Thymus (tissue), 11 donors: ENCODE results near the gene UNC13B. TPM values are rescaled to one million over a fixed set of nuclear protein-coding genes. Genes with fewer than 3 reads are reported as not detected.

Source experiments
- DNase-seq, 9 donors: peaks; one replicate each; pipeline ENCODE4 v3.0.0-alpha.2; 2013; ENCODE audit warnings: low spot score in 9 of 9, low read depth in 6 of 9, missing footprints in 1 of 9
- H3K27ac ChIP-seq, 2 donors: one replicate each; pipeline ENCODE4 v1.5.1; 2013; ENCODE audit warnings: control low read depth in 1 of 2, low read depth in 1 of 2, low read length in 1 of 2, mild to moderate bottlenecking in 1 of 2, moderate library complexity in 1 of 2
- H3K27me3 ChIP-seq, 2 donors: one replicate each; pipeline ENCODE4 v1.5.1; 2013; ENCODE audit warnings: low read length in 1 of 2; ENCODE audit not compliant: control insufficient read depth in 2 of 2, insufficient read depth in 1 of 2
- H3K36me3 ChIP-seq, 2 donors: one replicate each; pipeline ENCODE4 v1.5.1; 2013; ENCODE audit warnings: low read length in 1 of 2, mild to moderate bottlenecking in 1 of 2, moderate library complexity in 1 of 2; ENCODE audit not compliant: control insufficient read depth in 2 of 2, insufficient read depth in 2 of 2
- H3K4me1 ChIP-seq, 2 donors: one replicate each; pipeline ENCODE4 v1.5.1; 2013; ENCODE audit warnings: low read length in 2 of 2; ENCODE audit not compliant: control insufficient read depth in 2 of 2, insufficient read depth in 2 of 2
- H3K4me3 ChIP-seq, 2 donors: one replicate each; pipeline ENCODE4 v1.5.1; 2013; ENCODE audit warnings: low read length in 2 of 2, control low read depth in 1 of 2, mild to moderate bottlenecking in 1 of 2
- H3K9me3 ChIP-seq, 2 donors: one replicate each; pipeline ENCODE4 v1.5.1; 2013; ENCODE audit warnings: low read length in 1 of 2, mild to moderate bottlenecking in 1 of 2; ENCODE audit not compliant: control insufficient read depth in 2 of 2, insufficient read depth in 1 of 2
- WGBS: extraction: QIAGEN DNeasy Blood & Tissue Kit; methylation state at CpG from one replicate; pipeline ENCODE4 v1.1.7; 2013; 5-methylcytosine and 5-hydroxymethylcytosine counted together
- polyA plus RNA-seq: library from polyadenylated mRNA; stranded (reverse); fragments of 200-250 nt; gene quantifications from one replicate; pipeline ENCODE4 v1.2.3, GENCODE V29; 2013
- total RNA-seq: library from RNA; stranded (reverse); fragments of 120-200 nt; gene quantifications from one replicate; pipeline ENCODE4 v1.2.4, GENCODE V29; 2013
- donor health status: healthy.

The UNC13B gene
- total and polyA plus RNA-seq, 2 donors, result 3.5 to 6.9 TPM

GRCh38 chr9:35355939-35356338, 194.1 kb downstream of the UNC13B start:
- no peak for DNase-seq
- H3K36me3 ChIP-seq, result no peaks in the 10 kb centered on the region
- H3K9me3 ChIP-seq, result no peaks in the 10 kb centered on the region
- H3K4me3 ChIP-seq, result no peak overlapping the region
- H3K4me1 ChIP-seq, result no peaks in the 10 kb centered on the region
- no peaks in the 10 kb centered on the region for H3K27me3 ChIP-seq
- WGBS, result 95% methylated on average over 1 of the region's 1 CpG
- H3K27ac ChIP-seq, result no peak overlapping the region

- no peaks in the 10 kb centered on the region for H3K9me3 ChIP-seq
- H3K36me3 ChIP-seq, result no peaks in the 10 kb centered on the region
- no peak overlapping the region for H3K27ac ChIP-seq
- no peaks in the 10 kb centered on the region for H3K4me1 ChIP-seq
- H3K27me3 ChIP-seq, result no peaks in the 10 kb centered on the region
- no peak overlapping the region for H3K4me3 ChIP-seq
- WGBS, result 92% methylated on average over 2 of the region's 2 CpGs
- no peak for DNase-seq
Measured at GRCh38 chr9:35357116-35357515, 195.3 kb downstream of the UNC13B start.

GRCh38 chr9:35357826-35358225, 196.0 kb downstream of the UNC13B start:
- no peak for DNase-seq
- Histone ChIP-seq H3K4me3 (no peak overlapping the region), H3K27me3 (no peaks in the 10 kb centered on the region), H3K36me3 (no peaks in the 10 kb centered on the region), H3K9me3 (no peaks in the 10 kb centered on the region), H3K27ac (no peak overlapping the region), H3K4me1 (no peaks in the 10 kb centered on the region)
- 97% methylated on average over 4 of the region's 4 CpGs for WGBS

- WGBS, result 78% methylated on average over 3 of the region's 3 CpGs
- Histone ChIP-seq H3K4me3 (no peak overlapping the region), H3K27me3 (no peaks in the 10 kb centered on the region), H3K9me3 (no peaks in the 10 kb centered on the region), H3K36me3 (no peaks in the 10 kb centered on the region), H3K27ac (no peak overlapping the region), H3K4me1 (peaks cover 0 to 3% of the 10 kb centered on the region in 2 donors)
- peak in 4 of 9 donors; percentile 1 to 39 (median 20) for DNase-seq
Measured at GRCh38 chr9:35364817-35365585, 203.2 kb downstream of the UNC13B start.

- no peak for DNase-seq
- 100% methylated on average over 2 of the region's 2 CpGs for WGBS
- Histone ChIP-seq H3K4me3 (no peak overlapping the region), H3K9me3 (no peaks in the 10 kb centered on the region), H3K27ac (no peak overlapping the region), H3K4me1 (peaks cover 0 to 3% of the 10 kb centered on the region in 2 donors), H3K36me3 (no peaks in the 10 kb centered on the region), H3K27me3 (no peaks in the 10 kb centered on the region)
Measured at GRCh38 chr9:35366627-35367026, 204.8 kb downstream of the UNC13B start.

GRCh38 chr9:35367451-35367850, 205.6 kb downstream of the UNC13B start:
- no peaks in the 10 kb centered on the region for H3K36me3 ChIP-seq
- H3K27ac ChIP-seq, result no peak overlapping the region
- peaks cover 0 to 3% of the 10 kb centered on the region in 2 donors for H3K4me1 ChIP-seq
- 93% methylated on average over 2 of the region's 2 CpGs for WGBS
- no peaks in the 10 kb centered on the region for H3K9me3 ChIP-seq
- H3K4me3 ChIP-seq, result no peak overlapping the region
- no peak for DNase-seq
- no peaks in the 10 kb centered on the region for H3K27me3 ChIP-seq

GRCh38 chr9:35370241-35370640, 208.4 kb downstream of the UNC13B start:
- Histone ChIP-seq H3K4me1 (no peaks in the 10 kb centered on the region), H3K9me3 (no peaks in the 10 kb centered on the region), H3K4me3 (no peak overlapping the region), H3K27ac (no peak overlapping the region), H3K36me3 (no peaks in the 10 kb centered on the region), H3K27me3 (no peaks in the 10 kb centered on the region)
- 95% methylated on average over 5 of the region's 5 CpGs for WGBS
- no peak for DNase-seq

GRCh38 chr9:35374436-35374835, 212.6 kb downstream of the UNC13B start:
- Histone ChIP-seq H3K4me1 (no peaks in the 10 kb centered on the region), H3K36me3 (no peaks in the 10 kb centered on the region), H3K27ac (no peak overlapping the region), H3K9me3 (no peaks in the 10 kb centered on the region), H3K4me3 (no peak overlapping the region), H3K27me3 (no peaks in the 10 kb centered on the region)
- no peak for DNase-seq

GRCh38 chr9:35374910-35375309, 213.1 kb downstream of the UNC13B start:
- no peaks in the 10 kb centered on the region for H3K36me3 ChIP-seq
- no peak overlapping the region for H3K4me3 ChIP-seq
- 97% methylated on average over 5 of the region's 5 CpGs for WGBS
- no peaks in the 10 kb centered on the region for H3K27me3 ChIP-seq
- DNase-seq, result no peak
- H3K27ac ChIP-seq, result no peak overlapping the region
- no peaks in the 10 kb centered on the region for H3K9me3 ChIP-seq
- H3K4me1 ChIP-seq, result no peaks in the 10 kb centered on the region
